ENCODE data around the gene HMMR.

GRCh38 chr5:163440954-163441353 lies 19.5 kb upstream of the HMMR start:
- TF ChIP-seq CTCF (IDR thresholded peaks at IDR 0.05; ENCODE audit: low read length) (no peak), EZH2 (optimal IDR thresholded peaks at IDR 0.05; ENCODE audit: low read depth, low read length) (no peak), EZH2phosphoT487 (IDR thresholded peaks at IDR 0.05; ENCODE audit: low read length) (no peak)
